ENCODE data around the gene PGC.

PGC gene

DNA sequence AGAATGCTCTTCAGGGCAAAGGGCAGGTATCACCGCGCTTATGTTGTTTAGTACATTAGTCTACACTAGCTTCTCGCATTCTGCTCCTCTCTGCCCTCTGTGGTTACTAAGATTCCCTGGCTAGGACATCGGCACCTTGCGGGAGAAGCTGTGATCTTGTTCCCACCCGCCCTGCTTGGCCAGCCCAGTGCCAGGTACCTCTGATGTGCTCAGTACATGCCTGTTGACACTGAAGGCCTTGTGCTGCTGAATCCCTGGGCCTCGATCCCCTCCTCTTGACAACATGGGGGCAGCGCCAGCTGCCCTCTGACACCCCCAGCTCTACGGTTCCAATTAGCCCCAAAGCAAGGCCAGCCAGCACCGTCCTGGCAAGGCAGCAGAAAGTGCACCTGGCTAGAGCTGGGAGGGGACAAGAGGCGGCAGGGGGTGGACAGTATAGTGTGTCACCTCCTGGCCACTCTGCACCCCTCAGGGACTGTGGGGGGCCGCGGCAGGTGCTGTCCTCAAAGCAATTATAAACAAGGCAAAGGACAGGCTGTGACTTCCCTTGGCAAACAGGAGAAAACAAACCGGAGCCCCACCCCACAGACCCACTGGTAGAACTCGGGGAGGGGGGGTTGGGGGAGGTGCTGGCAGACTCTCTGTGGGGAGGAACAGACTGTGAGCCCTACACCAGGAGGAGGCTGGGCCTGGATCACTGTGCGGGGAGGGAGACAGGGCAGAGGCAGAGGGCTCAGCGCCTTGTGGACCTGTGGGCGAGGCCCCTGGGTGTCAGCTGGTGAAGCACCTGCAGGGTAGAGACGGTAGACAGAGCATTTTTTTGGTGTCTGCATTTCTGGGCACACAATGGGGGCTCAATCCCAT is 18.9 kb downstream of the PGC start:
- no peak for DNase-seq

GRCh38 chr6:41727705-41728072 is 19.5 kb downstream of the PGC start:
- DNase-seq, result no peak

- no peak for DNase-seq
These were observed 20.3 kb downstream of the PGC start for GRCh38 chr6:41726876-41727275.

DNA sequence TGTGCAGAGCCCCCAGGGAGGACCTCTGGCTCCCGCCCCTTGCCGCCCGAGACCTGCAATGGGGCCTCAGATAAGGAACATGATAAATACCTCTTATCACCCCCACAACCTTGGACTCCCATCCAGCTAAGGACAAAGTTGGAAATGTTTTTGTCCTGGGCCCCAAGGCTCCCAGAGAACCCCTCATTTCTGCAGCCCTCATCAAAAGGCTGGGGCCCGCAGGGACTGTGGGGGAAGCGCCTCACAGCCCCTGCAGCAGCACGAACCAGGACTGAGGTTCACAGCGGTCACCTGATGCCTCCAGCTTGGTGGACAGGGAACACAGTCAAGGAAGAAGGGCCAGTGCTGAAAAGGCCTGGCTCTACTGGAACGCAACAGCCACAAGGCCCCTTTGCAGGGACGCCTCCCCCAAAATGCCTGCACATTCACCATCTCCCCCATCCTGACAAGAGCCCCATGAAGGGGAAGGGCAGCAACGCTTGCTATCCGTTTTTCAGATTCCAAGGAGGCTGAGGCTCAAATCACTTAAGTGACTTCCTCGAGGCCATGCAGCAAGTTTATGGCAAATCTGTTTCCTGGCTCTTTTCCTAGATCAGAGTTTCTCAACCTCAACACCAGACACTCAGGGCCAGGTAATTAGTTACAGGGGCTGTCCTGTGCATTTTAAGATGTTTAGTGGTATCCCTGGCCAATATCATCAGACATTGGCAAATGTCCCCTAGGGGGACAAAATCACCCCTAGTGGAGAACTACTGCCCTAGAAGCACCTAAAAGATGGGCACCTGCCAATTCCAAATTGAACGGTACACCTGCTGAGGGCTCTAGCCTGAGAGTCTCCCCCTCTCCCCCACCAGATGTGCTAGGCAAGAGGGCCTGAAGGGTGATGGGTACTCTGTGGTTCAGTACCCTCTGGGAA is 22.4 kb downstream of the PGC start:
- no peak for DNase-seq

- no peak for DNase-seq
These were observed 23.0 kb downstream of the PGC start for GRCh38 chr6:41724228-41724580.

DNA sequence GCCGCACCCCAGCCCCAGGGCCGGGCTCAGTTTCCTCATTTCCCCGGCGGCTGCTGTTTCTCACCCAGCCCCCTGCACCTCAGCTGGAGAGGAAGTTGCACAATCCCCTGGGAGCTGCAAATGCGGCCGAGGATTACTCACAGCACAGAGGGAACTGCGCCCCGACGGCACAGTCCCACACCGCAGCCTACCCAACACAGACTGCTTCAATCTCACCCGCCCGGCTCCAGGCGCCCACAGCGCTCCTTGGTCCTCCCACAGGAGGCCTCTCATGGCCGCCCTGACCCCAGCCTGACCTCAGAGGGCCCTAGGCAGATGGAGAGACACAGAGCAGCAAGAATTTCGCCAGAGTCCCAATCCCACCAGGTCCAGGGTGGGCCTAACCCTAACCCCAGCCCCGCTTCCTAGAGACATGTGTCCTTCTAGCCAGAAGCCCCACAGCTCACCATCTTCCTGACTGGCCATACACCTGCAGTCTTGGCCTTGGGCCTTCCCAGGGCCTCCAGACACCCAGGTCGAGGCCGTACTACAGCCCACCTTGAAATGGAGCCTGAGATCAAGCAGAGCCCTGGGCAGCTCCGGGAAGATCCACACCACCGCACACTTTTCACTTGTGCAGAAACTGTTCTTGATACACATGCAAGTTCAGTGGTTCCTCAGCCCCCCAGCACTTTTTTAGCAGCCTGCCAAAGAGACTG is 23.5 kb downstream of the PGC start:
- DNase-seq, result no peak

DNA sequence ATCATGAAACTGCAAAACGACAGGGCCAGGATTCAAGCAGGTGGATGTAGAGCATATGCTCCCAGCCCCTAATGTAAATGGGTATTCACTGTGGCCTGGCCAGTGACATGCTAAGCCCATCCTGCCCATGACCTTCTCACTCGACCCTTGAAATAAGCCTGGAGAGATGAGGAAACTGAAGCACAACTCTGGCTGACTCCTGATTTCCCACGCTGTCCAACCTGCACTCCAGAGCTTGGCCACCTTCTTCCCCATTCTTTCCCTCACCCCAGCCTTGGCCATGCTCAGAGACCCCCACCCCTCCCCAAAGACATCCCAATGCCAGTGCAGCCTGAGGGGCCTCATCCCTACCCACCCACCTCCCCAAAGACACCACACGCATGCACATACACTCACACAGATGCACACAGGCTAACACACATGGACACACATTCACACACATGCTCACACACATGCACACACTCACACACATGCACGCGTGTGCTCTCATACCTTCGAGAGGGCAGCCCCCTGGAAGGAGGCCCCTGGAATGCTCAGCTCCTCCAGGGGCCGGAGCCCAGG is 24.1 kb downstream of the PGC start:
- no peak for DNase-seq

GRCh38 chr6:41721414-41721813 is 25.8 kb downstream of the PGC start:
- DNase-seq, result no peak

DNA sequence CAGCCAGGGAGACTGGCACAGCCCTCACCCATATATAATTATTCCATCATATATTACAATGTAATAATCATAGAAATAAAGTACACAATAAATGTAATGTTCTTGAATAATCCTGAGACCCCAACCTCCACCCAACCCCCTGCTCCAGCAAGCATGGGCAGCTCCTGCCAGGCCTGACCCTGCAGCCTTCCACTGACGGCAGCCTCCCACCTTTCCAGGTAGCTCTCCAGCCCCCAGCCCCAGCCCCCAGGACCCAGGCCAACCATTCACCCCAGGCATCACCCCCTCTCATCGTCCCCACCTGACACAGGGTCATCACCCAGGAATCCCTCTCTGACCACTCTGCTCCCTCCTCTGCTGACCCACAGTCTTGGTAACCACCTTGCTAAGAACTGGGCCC is 26.4 kb downstream of the PGC start:
- no peak for DNase-seq

DNA sequence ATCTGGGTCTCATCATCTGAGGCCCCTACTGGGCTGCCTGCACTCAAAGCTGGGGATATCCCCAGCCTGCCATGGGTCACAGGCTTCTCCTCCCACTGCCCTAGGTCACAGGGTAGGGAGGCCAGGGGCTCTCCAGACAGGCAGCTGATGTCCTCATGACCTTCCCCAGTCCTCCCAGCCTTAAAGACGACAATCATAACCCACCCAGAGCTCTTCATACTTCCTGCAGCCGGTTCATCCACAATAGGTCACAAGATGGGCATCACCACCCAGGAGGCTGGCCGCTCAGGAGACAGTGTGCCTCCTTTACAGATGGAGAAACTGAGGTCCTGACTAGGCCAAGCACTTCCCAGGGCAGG is 27.0 kb downstream of the PGC start:
- DNase-seq, result no peak

DNA sequence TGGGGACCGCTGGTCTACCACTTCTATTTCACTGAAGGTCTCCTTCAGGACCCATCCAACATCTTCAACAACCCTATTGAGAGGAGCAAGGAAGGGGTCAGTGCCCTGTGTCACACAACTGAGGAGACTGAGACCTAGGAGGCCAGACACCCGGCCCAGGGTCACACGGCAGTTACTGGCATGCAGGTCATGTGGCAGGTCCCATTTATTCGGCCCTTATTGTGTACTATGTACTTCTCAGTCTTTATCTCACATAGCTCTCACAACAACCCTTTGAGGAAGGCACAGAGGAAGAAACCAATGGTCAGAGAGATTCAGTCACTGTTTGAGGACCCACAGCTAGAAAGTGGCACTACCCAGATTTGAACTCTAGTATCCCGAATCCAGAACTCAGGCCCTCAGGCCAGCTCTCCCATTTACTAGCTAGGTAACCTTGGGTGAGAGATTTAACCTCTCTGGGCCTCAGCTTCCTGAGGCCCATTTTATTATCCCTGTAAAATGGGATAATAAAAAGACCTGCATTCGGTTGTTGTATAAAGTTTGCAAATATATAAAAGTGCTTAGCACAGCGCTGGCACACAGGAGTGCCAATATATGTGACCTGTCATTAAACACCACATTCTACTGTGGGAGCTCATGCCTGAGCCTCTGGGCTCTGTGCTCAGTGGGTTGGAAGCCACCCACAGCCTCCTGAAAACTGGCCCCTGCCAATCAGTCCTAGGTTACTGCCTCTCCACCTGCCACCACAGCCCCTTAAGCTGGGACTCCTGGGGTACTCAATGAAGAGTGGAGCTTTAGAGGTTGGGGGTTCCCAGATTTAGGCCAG is 27.5 kb downstream of the PGC start:
- DNase-seq, result no peak

DNA sequence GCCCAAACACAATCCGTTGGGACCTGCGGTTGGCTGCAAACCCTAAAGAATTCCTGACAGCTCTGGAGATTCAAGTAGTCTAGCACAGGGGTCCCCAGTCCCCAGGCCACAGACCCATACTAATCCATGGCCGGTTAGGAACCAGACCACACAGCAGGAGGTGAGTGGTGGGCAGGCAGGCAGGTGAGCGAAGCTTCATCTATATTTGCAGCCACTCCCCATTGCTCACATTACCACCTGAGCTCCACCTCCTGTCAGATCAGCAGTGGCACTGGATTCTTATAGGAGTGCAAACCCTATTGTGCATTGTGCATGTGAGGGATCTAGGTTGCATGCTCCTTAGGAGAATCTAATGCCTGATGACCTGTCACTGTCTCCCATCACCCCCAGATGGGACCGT is 28.4 kb downstream of the PGC start:
- DNase-seq, result no peak

- DNase-seq, result no peak
These were observed 29.8 kb downstream of the PGC start for GRCh38 chr6:41717392-41717736.

- DNase-seq, result no peak
These were observed 30.4 kb downstream of the PGC start for GRCh38 chr6:41716516-41717391.

GRCh38 chr6:41715795-41716515 is 31.2 kb downstream of the PGC start:
- DNase-seq, result no peak

- DNase-seq, result no peak
These were observed 32.5 kb downstream of the PGC start for GRCh38 chr6:41714556-41715273.

DNA sequence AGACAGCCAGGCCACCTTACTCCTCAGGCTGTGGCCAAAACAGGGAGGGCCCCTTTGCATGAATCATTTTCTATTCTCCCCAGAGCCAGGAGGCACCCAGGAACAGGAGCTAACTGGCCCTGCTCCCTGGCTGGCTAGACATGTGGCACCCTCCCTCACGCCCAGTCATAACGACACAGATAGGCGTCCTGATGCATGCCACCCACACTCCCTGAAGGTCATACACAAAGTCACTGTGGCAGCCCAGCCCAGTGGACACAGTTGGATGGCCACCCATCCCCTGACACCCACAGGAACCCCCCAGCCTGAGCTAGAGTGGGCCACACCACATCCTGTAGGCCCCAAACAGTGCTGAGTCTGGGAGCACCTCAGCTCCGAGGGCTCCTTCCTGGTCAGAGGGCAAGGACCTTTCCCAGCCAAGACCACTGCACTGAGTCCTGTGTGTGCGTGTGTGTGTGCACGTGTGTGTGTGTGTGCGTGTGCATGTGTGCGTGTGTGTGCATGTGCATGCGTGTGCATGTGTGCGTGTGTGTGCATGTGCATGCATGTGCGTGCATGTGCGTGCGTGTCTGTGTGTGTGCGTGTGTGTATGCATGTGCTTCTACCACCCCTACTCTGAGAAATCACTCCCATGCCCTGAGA is 33.4 kb downstream of the PGC start:
- DNase-seq, result no peak

DNA sequence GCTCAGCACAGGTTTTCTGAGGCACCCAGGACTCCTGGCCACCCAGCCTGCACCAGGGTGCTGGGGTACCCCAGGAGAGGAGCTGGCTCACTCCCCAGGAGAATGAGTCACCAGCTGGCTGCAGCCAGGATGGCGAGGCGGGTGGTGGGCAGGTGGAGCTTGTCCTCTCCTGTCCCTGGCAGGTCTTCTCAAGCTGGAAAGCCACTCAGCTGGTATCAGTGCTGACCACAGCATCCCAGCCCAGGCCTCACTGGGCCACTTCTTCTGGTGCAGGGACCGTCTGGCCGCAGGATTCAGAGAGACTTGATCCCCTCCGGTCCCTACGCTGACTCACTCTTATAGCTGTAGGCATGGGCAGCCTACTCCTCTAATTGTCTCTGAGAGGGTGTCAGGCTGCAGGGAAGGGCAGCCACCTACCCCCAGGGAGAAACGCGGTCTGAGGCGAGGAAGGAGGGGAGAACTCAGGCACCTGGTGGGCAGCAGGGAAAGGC is 34.0 kb downstream of the PGC start:
- DNase-seq, result no peak

- no peak for DNase-seq
These were observed 34.5 kb downstream of the PGC start for GRCh38 chr6:41712651-41713103.

Measured in activated CD8-positive, alpha-beta memory T cell treated with anti-CD3 and anti-CD28 coated beads, Interleukin-2, amount 50 U/mL, for 48 hours (primary cell).